OCI-LY3 (cell line): ENCODE data around the gene SRP54.
A peak's percentile ranks its signal among the peaks of the same experiment; 100 is the strongest.

Source experiments
- H2AFZ ChIP-seq: fragments of 200-600, 300-600 bp; shearing (Covaris generic); 2 replicates; pipeline ENCODE4 v1.6.0; 2014; ENCODE audit warnings: antibody characterized with exemption, low read depth, low read length
- H3K27ac ChIP-seq: fragments of 200-600, 300-600 bp; sonication (generic); 2 replicates; pipeline ENCODE4 v1.5.1; 2014; ENCODE audit warnings: mild to moderate bottlenecking, low read length, moderate library complexity, mixed read lengths
- H3K27me3 ChIP-seq: fragments of 200-600, 300-600 bp; sonication (generic); 2 replicates; pipeline ENCODE4 v1.6.1; 2014; ENCODE audit warnings: low read depth, low read length, mixed read lengths
- H3K36me3 ChIP-seq: fragments of 200-600, 300-600 bp; sonication (generic); replicated peaks from 2 replicates; pipeline ENCODE3; 2014; ENCODE audit warnings: low read depth, low read length, mixed read lengths
- H3K4me1 ChIP-seq: fragments of 300-600, 200-600 bp; sonication (generic); 2 replicates; pipeline ENCODE4 v1.6.1; 2014; ENCODE audit warnings: low read length, mixed read lengths
- H3K4me2 ChIP-seq: fragments of 200-600, 300-600 bp; sonication (generic); 2 replicates; pipeline ENCODE4 v1.6.1; 2014; ENCODE audit warnings: low read length, mixed read lengths
- H3K4me3 ChIP-seq: fragments of 300-600, 200-600 bp; sonication (generic); 2 replicates; pipeline ENCODE4 v1.5.1; 2014; ENCODE audit warnings: antibody characterized with exemption, mild to moderate bottlenecking, low read length, moderate library complexity
- H3K79me2 ChIP-seq: fragments of 300-600, 200-600 bp; shearing (Covaris generic); 2 replicates; pipeline ENCODE4 v1.6.1; 2014; ENCODE audit warnings: mild to moderate bottlenecking, low read length, mixed read lengths
- H3K9ac ChIP-seq: fragments of 300-600, 200-600 bp; shearing (Covaris generic); 2 replicates; pipeline ENCODE4 v1.6.0; 2014; ENCODE audit warnings: mild to moderate bottlenecking, low read length, moderate library complexity
- H3K9me3 ChIP-seq: fragments of 200-600, 300-600 bp; shearing (Covaris generic); 2 replicates; pipeline ENCODE4 v1.6.1; 2014; ENCODE audit warnings: low read length, mixed read lengths; ENCODE audit not compliant: insufficient read depth
- H4K20me1 ChIP-seq: fragments of 200-600, 300-600 bp; sonication (generic); 2 replicates; pipeline ENCODE4 v1.6.1; 2016; ENCODE audit warnings: low read length, mixed read lengths; ENCODE audit not compliant: insufficient read depth
- EZH2phosphoT487 ChIP-seq: fragments of 200-600 bp; shearing (Covaris generic); IDR thresholded peaks from 2 replicates; pipeline ENCODE4 v1.6.1; 2018; ENCODE audit warnings: antibody characterized with exemption, mixed run types, low read depth
- TF ChIP-seq, protein P1 (sequence below): fragments of 200-600, 300-600 bp; sonication (generic); IDR thresholded peaks from 2 replicates; pipeline ENCODE4 v1.5.1; 2014; ENCODE audit warnings: antibody characterized with exemption, low read length, low read depth

Gene SRP54

DNA sequence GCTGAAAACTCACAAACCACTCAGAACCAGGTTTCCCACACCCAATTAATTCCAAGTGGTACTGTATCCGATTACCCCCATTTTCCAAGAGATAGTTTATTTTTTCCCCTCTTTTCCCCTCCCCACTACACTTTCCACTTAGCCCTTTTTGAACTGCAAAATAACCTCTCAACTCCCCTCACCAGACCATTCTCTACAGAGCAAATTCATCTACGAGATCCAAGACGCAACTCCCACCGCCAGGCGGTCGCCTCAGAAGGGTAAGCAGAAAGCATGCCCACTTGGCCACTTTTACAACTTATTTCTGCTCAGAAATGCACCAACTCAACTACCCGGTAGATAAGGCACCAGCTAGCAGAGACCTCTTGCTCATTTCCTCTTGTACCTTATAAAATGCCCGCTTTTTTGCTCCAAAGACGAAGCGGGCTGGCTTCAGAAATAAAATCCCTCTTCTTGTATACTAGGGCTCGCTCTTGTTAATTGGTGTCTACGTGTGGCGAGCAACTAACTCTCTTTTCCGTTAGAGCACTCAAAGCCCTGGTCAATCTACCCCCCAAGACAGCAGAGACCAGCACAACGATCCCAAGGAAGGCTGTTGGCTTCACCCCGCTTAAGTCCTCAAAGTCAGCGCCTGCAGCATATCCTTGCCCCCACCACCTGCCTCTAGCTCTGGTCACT is 910 bp upstream of the SRP54 start:
- H3K79me2 ChIP-seq, result peaks cover 82% of the 10 kb centered on the region
- peaks cover 21% of the 10 kb centered on the region for H3K4me1 ChIP-seq
- H3K36me3 ChIP-seq, result no peaks in the 10 kb centered on the region
- peaks cover 13% of the 10 kb centered on the region for H4K20me1 ChIP-seq
- peak overlapping the region; percentile 85 for H3K4me3 ChIP-seq
- H3K4me2 ChIP-seq, result peak overlapping the region; percentile 89
- H3K27ac ChIP-seq, result peak overlapping the region; percentile 93
- no peak for TF ChIP-seq EZH2phosphoT487
- TF ChIP-seq, protein P1, sequence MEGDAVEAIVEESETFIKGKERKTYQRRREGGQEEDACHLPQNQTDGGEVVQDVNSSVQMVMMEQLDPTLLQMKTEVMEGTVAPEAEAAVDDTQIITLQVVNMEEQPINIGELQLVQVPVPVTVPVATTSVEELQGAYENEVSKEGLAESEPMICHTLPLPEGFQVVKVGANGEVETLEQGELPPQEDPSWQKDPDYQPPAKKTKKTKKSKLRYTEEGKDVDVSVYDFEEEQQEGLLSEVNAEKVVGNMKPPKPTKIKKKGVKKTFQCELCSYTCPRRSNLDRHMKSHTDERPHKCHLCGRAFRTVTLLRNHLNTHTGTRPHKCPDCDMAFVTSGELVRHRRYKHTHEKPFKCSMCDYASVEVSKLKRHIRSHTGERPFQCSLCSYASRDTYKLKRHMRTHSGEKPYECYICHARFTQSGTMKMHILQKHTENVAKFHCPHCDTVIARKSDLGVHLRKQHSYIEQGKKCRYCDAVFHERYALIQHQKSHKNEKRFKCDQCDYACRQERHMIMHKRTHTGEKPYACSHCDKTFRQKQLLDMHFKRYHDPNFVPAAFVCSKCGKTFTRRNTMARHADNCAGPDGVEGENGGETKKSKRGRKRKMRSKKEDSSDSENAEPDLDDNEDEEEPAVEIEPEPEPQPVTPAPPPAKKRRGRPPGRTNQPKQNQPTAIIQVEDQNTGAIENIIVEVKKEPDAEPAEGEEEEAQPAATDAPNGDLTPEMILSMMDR, result no peak
- peak overlapping the region; percentile 61 for H2AFZ ChIP-seq
- H3K27me3 ChIP-seq, result no peaks in the 10 kb centered on the region
- H3K9me3 ChIP-seq, result no peaks in the 10 kb centered on the region
- peak overlapping the region; percentile 87 for H3K9ac ChIP-seq

DNA sequence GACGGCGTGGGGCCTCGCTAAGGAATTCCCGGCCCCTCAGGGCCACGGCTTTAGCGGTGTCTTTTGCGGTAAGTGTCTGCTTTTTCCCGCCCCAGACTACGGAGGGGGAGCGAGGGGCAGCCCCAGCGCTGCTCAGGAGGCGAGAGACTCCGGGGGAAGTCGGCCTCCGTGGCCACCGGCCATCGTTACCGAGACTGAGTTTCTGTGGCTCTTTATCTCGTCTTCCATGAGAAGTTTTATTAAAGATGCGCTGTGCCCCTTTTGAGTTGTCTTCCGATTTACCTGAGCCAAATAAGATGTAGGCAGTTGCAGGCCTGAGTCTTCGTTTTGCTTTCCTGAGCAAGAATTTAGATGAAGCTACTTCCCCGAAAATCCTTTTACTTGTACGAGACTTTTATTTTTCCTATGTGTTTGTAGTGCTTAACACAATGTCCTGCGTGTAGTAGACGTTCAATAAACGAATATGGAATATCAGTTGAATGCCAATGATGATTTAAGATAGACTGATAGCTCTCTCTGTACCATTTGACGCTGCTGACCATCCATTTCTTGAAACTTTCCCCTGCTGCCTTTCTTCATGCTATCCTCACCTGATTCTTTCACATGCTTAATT is 462 bp downstream of the SRP54 start:
- peaks cover 21% of the 10 kb centered on the region for H3K4me1 ChIP-seq
- peak overlapping the region; percentile 94 for H3K4me2 ChIP-seq
- H3K27ac ChIP-seq, result peak overlapping the region; percentile 93
- peaks cover 20% of the 10 kb centered on the region for H4K20me1 ChIP-seq
- H3K36me3 ChIP-seq, result no peaks in the 10 kb centered on the region
- H3K79me2 ChIP-seq, result peaks cover 89% of the 10 kb centered on the region
- peak overlapping the region; percentile 72 for H2AFZ ChIP-seq
- peak overlapping the region; percentile 85 for H3K4me3 ChIP-seq
- H3K9ac ChIP-seq, result peak overlapping the region; percentile 87
- TF ChIP-seq, protein P1, result no peak
- TF ChIP-seq EZH2phosphoT487, result no peak
- no peaks in the 10 kb centered on the region for H3K9me3 ChIP-seq
- H3K27me3 ChIP-seq, result no peaks in the 10 kb centered on the region

DNA sequence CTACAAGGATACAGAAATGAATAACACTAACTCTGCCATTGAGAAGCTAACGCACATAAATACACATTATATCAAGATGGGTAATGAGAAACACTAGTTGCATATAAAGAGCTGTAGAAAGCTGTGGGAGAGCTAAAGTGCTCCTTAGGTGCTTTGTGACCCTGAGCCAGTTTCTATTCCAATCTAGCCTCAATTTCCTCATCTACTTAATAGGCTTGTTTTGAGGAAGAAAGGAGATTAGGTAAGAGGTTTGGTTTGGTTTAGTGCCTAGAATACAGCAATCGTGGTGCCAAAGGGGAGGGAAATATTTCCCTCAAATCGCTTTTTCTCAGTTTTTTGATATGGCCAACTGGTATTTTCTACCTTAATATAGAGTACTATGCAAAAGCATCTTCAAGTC is 994 bp downstream of the SRP54 start:
- Histone ChIP-seq H3K79me2 (peaks cover 89% of the 10 kb centered on the region), H3K27me3 (no peaks in the 10 kb centered on the region), H3K4me3 (peak overlapping the region; percentile 85), H3K4me1 (peaks cover 21% of the 10 kb centered on the region), H3K9me3 (no peaks in the 10 kb centered on the region), H3K4me2 (peak overlapping the region; percentile 94), H3K27ac (peak overlapping the region; percentile 93), H3K36me3 (no peaks in the 10 kb centered on the region), H2AFZ (no peak overlapping the region), H3K9ac (peak overlapping the region; percentile 87), H4K20me1 (peaks cover 23% of the 10 kb centered on the region)
- TF ChIP-seq, protein P1, result no peak
- no peak for TF ChIP-seq EZH2phosphoT487

DNA sequence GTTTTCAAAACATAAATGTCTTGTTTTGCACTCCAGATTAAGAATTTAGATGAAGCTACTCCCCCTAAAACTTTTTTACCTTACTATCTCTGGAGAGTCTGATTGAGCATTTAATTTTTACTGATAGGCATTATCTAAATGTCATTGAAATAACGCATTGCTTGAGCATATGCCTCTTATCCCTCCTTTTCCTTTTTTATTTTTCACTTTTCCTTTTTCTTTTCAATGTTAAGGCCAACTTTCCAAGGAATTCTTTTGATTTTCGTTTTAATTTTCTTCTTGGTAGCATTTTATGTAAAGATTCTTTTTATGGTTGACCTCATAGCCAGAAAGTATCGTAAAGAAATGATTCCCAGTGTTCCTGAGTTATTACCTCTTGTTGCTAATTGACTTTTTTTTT is 2.9 kb downstream of the SRP54 start:
- TF ChIP-seq, protein P1, result no peak
- TF ChIP-seq EZH2phosphoT487, result no peak
- H4K20me1 ChIP-seq, result peaks cover 42% of the 10 kb centered on the region
- H3K4me2 ChIP-seq, result no peak overlapping the region
- H3K36me3 ChIP-seq, result no peaks in the 10 kb centered on the region
- H2AFZ ChIP-seq, result no peak overlapping the region
- no peak overlapping the region for H3K27ac ChIP-seq
- no peak overlapping the region for H3K4me3 ChIP-seq
- H3K79me2 ChIP-seq, result peaks cover 91% of the 10 kb centered on the region
- H3K9me3 ChIP-seq, result no peaks in the 10 kb centered on the region
- H3K27me3 ChIP-seq, result no peaks in the 10 kb centered on the region
- peaks cover 16% of the 10 kb centered on the region for H3K4me1 ChIP-seq
- no peak overlapping the region for H3K9ac ChIP-seq
